Keratinocyte (primary cell): ENCODE measurements around the gene RABEP1. TPM values are rescaled to one million over a fixed set of nuclear protein-coding genes. Genes with fewer than 3 reads are reported as not detected.
A peak's percentile ranks its signal among the peaks of the same experiment; 100 is the strongest.

Experiments
- DNase-seq: peaks from one replicate; pipeline ENCODE4 v3.0.0-alpha.2; 2011; ENCODE audit warnings: low read depth, missing footprints, low spot score
- FAIRE-seq: peaks from 2 replicates; lab custom pipeline; 2011; peaks lifted over from hg19 to GRCh38; lab: Jason Lieb, UNC
- H2AFZ ChIP-seq: 2 replicates; pipeline ENCODE4 v1.6.0; 2012; ENCODE audit warnings: low read length, control low read depth, inconsistent platforms; ENCODE audit not compliant: control insufficient read depth
- H3K27ac ChIP-seq: 2 replicates; pipeline ENCODE4 v1.5.1; 2011; ENCODE audit warnings: low read length; ENCODE audit not compliant: control insufficient read depth, insufficient read depth
- H3K27me3 ChIP-seq: 3 replicates; pipeline ENCODE4 v1.6.0; 2011; ENCODE audit warnings: low read length; ENCODE audit not compliant: control insufficient read depth, insufficient read depth; ENCODE audit errors: extremely low read depth
- H3K36me3 ChIP-seq, 2 experiments: 2 replicates in 1 of 2; 3 replicates in 1 of 2; pipeline ENCODE4 v1.5.1; 2011; ENCODE audit warnings: low read length in 2 of 2, mild to moderate bottlenecking in 1 of 2; ENCODE audit not compliant: control insufficient read depth in 2 of 2, insufficient read depth in 2 of 2; ENCODE audit errors: extremely low read depth in 1 of 2
- H3K4me1 ChIP-seq: 3 replicates; pipeline ENCODE4 v1.5.1; 2011; ENCODE audit warnings: low read length; ENCODE audit not compliant: control insufficient read depth, insufficient read depth; ENCODE audit errors: extremely low read depth
- H3K4me2 ChIP-seq: 3 replicates; pipeline ENCODE4 v1.6.0; 2011; ENCODE audit warnings: low read depth, low read length; ENCODE audit not compliant: control insufficient read depth, insufficient read depth; ENCODE audit errors: extremely low read depth
- H3K4me3 ChIP-seq, 3 experiments: fragments of 200-600 bp in 1 of 3; sonication (generic) in 1 of 3; 2 replicates in 2 of 3; 3 replicates in 1 of 3; pipeline ENCODE4 v1.5.1; 2011 to 2016; ENCODE audit warnings: low read length in 3 of 3, mild to moderate bottlenecking in 3 of 3, control low read depth in 2 of 3, inconsistent platforms in 1 of 3, low read depth in 1 of 3, mixed read lengths in 1 of 3, mixed run types in 1 of 3, moderate library complexity in 1 of 3; ENCODE audit not compliant: control insufficient read depth in 2 of 3, insufficient read depth in 2 of 3; ENCODE audit errors: extremely low read depth in 1 of 3
- H3K79me2 ChIP-seq: 2 replicates; pipeline ENCODE4 v1.6.0; 2012; ENCODE audit warnings: low read length; ENCODE audit not compliant: control insufficient read depth, insufficient read depth
- H3K9ac ChIP-seq: 3 replicates; pipeline ENCODE4 v1.6.0; 2011; ENCODE audit warnings: low read length; ENCODE audit not compliant: control insufficient read depth, insufficient read depth; ENCODE audit errors: extremely low read depth
- H3K9me1 ChIP-seq: 3 replicates; pipeline ENCODE4 v1.6.0; 2011; ENCODE audit warnings: low read length; ENCODE audit not compliant: control insufficient read depth, insufficient read depth; ENCODE audit errors: extremely low read depth
- H3K9me3 ChIP-seq: 2 replicates; pipeline ENCODE4 v1.5.1; 2012; ENCODE audit warnings: low read depth, low read length; ENCODE audit not compliant: control insufficient read depth
- H4K20me1 ChIP-seq: 3 replicates; pipeline ENCODE4 v1.6.0; 2011; ENCODE audit warnings: low read length; ENCODE audit not compliant: control insufficient read depth, insufficient read depth; ENCODE audit errors: extremely low read depth
- EZH2 ChIP-seq: IDR thresholded peaks from one replicate; pipeline ENCODE4 v1.6.1; 2012; ENCODE audit warnings: inconsistent platforms, mild to moderate bottlenecking, low read length, moderate library complexity
- dilution Hi-C: fragments of 300-500 bp; cut with MboI; formaldehyde crosslinking; loops from one replicate; pipeline ENCODE4 v1.7.0; 2020; ENCODE audit warnings: low sequenced_read_pairs; ENCODE audit not compliant: extremely low pct_ligation_motif_present
- polyA plus RNA-seq, 5 experiments: library from polyadenylated mRNA; depleted of rRNA in 3 of 5; stranded (reverse) in 3 of 5; stranded (forward) in 1 of 5; unstranded in 1 of 5; fragments of >200 nt; gene quantifications; 1 replicate in 1 of 5; 2 replicates in 3 of 5; 3 replicates in 1 of 5; pipeline versions ENCODE4 v1.2.1 to v1.2.3, GENCODE V29; 2011 to 2012; ENCODE audit warnings: missing spikeins in 2 of 5, low read depth in 1 of 5, low replicate concordance in 1 of 5
- TF ChIP-seq, protein P1 (sequence below), 3 experiments: IDR thresholded peaks in 1 of 3; conservative IDR thresholded peaks in 1 of 3; optimal IDR thresholded peaks in 1 of 3; 2 replicates in 2 of 3; 3 replicates in 1 of 3; pipeline versions ENCODE3 to v1.5.1; 2011; ENCODE audit warnings: low read length in 3 of 3, mild to moderate bottlenecking in 3 of 3, moderate library complexity in 2 of 3, control low read depth in 1 of 3, inconsistent platforms in 1 of 3; ENCODE audit not compliant: insufficient read depth in 2 of 3; ENCODE audit errors: extremely low read depth in 1 of 3

The RABEP1 gene
- polyA plus RNA-seq, 1 donor (not counting 4 experiments of a cell fraction or from before 2014, with no cell fraction given), result 27.1 TPM

DNA sequence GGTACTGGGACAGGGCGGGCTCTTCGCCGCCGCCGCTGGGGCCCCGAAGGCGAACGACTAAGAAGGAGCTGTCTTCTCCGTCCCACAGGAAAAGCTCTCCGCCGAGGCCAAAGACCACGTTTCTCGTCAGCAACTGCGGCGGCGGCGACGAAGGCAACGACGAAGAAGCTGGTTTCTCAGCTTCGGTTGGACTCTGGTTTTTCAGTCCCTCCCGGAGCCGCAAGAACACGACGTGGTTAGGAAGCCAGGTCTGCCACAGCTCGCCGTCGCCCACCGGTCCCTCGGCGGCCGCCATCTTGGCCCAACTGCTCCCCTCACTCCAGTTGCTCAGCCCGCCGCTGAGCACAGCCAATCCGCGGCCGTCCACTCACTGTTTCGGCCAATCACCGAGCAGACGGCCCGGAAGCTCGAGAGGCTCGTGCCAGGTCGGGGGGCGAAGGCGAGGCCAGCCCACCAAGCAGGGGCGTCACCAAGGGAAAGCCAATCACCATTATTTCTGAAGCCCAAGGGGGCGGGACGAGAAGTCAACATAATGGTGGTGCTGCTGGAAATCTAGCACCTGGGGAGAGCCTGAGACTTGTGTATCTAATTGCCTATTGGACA, 137.4 kb downstream of the RABEP1 start, which contains the start of gene NUP88:
Gene NUP88 (minus strand): TSS at position 307 of the 603 bp plus-strand sequence. CDS start 12 bp downstream, at position 295.
- H4K20me1 ChIP-seq, result no peaks in the 10 kb centered on the region
- TF ChIP-seq EZH2, result no peak
- TF ChIP-seq, protein P1, sequence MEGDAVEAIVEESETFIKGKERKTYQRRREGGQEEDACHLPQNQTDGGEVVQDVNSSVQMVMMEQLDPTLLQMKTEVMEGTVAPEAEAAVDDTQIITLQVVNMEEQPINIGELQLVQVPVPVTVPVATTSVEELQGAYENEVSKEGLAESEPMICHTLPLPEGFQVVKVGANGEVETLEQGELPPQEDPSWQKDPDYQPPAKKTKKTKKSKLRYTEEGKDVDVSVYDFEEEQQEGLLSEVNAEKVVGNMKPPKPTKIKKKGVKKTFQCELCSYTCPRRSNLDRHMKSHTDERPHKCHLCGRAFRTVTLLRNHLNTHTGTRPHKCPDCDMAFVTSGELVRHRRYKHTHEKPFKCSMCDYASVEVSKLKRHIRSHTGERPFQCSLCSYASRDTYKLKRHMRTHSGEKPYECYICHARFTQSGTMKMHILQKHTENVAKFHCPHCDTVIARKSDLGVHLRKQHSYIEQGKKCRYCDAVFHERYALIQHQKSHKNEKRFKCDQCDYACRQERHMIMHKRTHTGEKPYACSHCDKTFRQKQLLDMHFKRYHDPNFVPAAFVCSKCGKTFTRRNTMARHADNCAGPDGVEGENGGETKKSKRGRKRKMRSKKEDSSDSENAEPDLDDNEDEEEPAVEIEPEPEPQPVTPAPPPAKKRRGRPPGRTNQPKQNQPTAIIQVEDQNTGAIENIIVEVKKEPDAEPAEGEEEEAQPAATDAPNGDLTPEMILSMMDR (optimal IDR thresholded peaks at IDR 0.05 in 1 of 3, IDR thresholded peaks at IDR 0.05 in 1 of 3, conservative IDR thresholded peaks at IDR 0.05 in 1 of 3; ENCODE audit: extremely low read depth in 1 of 3, insufficient read depth in 2 of 3, low read length in 3 of 3), result no peak
- dilution Hi-C loops, result no loop called here
- peak within 1 kb of the TSS; percentile 99 for H3K27ac ChIP-seq
- H3K4me2 ChIP-seq, result peak within 1 kb of the TSS; percentile 98
- H3K4me1 ChIP-seq, result peaks cover 40% of the 10 kb centered on the region
- peaks cover 52% of the 10 kb centered on the region for H3K79me2 ChIP-seq
- peaks cover 3 to 22% of the 10 kb centered on the region in 2 experiments for H3K36me3 ChIP-seq
- H3K27me3 ChIP-seq, result no peaks in the 10 kb centered on the region
- FAIRE-seq, result no peak
- H3K4me3 ChIP-seq, result peak within 1 kb of the TSS; percentile 68 to 99 (median 98)
- no peaks in the 10 kb centered on the region for H3K9me3 ChIP-seq
- peak within 1 kb of the TSS; percentile 99 for H3K9ac ChIP-seq
- DNase-seq, result peak; percentile 70
- peak within 1 kb of the TSS; percentile 99 for H2AFZ ChIP-seq
- no peaks in the 10 kb centered on the region for H3K9me1 ChIP-seq

DNA sequence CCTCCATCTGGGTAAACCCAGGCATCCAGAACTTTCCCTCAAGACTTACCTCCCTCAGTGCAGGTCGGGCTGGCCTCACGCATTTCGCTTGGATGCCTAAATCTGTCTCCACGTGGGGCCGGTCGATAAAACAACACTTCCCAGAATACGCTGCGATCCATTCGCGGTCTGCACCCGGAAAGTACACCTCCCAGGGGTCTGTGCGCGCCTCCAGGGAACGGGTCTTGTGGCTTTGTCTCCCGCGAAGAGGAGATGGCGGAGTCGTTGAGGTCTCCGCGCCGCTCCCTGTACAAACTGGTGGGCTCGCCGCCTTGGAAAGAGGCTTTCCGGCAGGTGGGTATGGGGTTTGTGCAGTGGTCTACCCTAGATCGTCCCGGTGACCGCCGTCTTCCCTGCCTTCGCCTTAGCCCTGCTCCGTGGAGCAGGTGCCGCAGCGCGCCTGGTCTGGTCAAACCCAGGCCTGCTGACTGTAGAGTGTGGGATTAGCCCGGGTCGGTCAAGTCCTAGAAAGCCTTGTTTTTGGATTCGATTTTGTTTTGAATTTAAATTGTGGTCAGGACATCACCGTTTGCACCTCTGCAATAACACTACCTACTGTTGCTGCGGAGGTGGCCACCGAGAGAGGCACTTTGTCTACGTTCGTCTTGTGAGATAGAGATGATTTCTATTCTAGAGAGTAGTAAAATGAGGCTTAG, 138.0 kb downstream of the RABEP1 start, which contains the start of gene RPAIN:
Gene RPAIN (plus strand): TSS at position 224 of the 695 bp plus-strand sequence. CDS start 29 bp downstream, at position 253.
- H3K4me3 ChIP-seq, result peak within 1 kb of the TSS; percentile 68 to 99 (median 98)
- H3K27me3 ChIP-seq, result no peaks in the 10 kb centered on the region
- H3K9me3 ChIP-seq, result no peaks in the 10 kb centered on the region
- no peak for TF ChIP-seq EZH2
- TF ChIP-seq, protein P1 (optimal IDR thresholded peaks at IDR 0.05 in 1 of 3, IDR thresholded peaks at IDR 0.05 in 1 of 3, conservative IDR thresholded peaks at IDR 0.05 in 1 of 3; ENCODE audit: extremely low read depth in 1 of 3, insufficient read depth in 2 of 3, low read length in 3 of 3), result no peak
- dilution Hi-C loops, result no loop called here
- FAIRE-seq, result peak; percentile 75
- peak within 1 kb of the TSS; percentile 99 for H2AFZ ChIP-seq
- H3K79me2 ChIP-seq, result peaks cover 52% of the 10 kb centered on the region
- peak within 1 kb of the TSS; percentile 99 for H3K27ac ChIP-seq
- H3K4me2 ChIP-seq, result peak within 1 kb of the TSS; percentile 98
- peaks cover 40% of the 10 kb centered on the region for H3K4me1 ChIP-seq
- H3K36me3 ChIP-seq, result peaks cover 6 to 22% of the 10 kb centered on the region in 2 experiments
- no peak for DNase-seq
- H4K20me1 ChIP-seq, result no peaks in the 10 kb centered on the region
- H3K9me1 ChIP-seq, result no peaks in the 10 kb centered on the region
- peak within 1 kb of the TSS; percentile 99 for H3K9ac ChIP-seq
